Right cardiac atrium (tissue), 5 donors: Measurements from ENCODE around the gene BRD8. TPM values are rescaled to one million over a fixed set of nuclear protein-coding genes. Genes with fewer than 3 reads are reported as not detected.

Source experiments
- ATAC-seq, 2 donors: fragments of 200-7000 bp; cut with Tn5 transposase; one replicate each; pipeline versions ENCODE4 v1.8.0 to v1.9.1; 2020; ENCODE audit warnings: moderate library complexity in 2 of 2, mild to moderate bottlenecking in 1 of 2
- DNase-seq, 3 donors: peaks; one replicate each; pipeline ENCODE4 v3.0.0-alpha.2; 2020
- H3K27ac ChIP-seq: one replicate; pipeline ENCODE4 v1.5.1; 2013; ENCODE audit warnings: mild to moderate bottlenecking, low read length, control low read depth, moderate library complexity
- H3K27me3 ChIP-seq: one replicate; pipeline ENCODE4 v1.6.1; 2013; ENCODE audit not compliant: control insufficient read depth, insufficient read depth
- H3K4me1 ChIP-seq: one replicate; pipeline ENCODE4 v1.6.1; 2013; ENCODE audit warnings: low read length; ENCODE audit not compliant: control insufficient read depth, insufficient read depth
- H3K4me3 ChIP-seq: one replicate; pipeline ENCODE4 v1.5.1; 2013; ENCODE audit warnings: low read length, control low read depth
- H3K9me3 ChIP-seq: one replicate; pipeline ENCODE4 v1.6.1; 2013; ENCODE audit warnings: low read length; ENCODE audit not compliant: control insufficient read depth
- WGBS: extraction: QIAGEN DNeasy Blood & Tissue Kit; methylation state at CpG from one replicate; pipeline ENCODE4 v1.1.7; 2013; 5-methylcytosine and 5-hydroxymethylcytosine counted together
- intact Hi-C, 4 donors: fragments of 100-400 bp; cut with DNase I; formaldehyde crosslinking; loops; one replicate each; pipeline versions ENCODE4 v1.11.0 to v1.14.0; 2022 to 2023
- polyA plus RNA-seq: library from polyadenylated mRNA; stranded (reverse); fragments of 200-250 nt; gene quantifications from one replicate; pipeline ENCODE4 v1.2.3, GENCODE V29; 2013
- total RNA-seq, 4 donors: library from RNA; stranded (reverse); fragmentation: NEBNext Ultra II Directional; extraction: Animal tissue kit (Norgen Biotek cat#: 25700); gene quantifications; one replicate each; pipeline ENCODE4 v1.2.1, GENCODE V29; 2021
- donor health status: healthy with polysubstance abuse.
- donor health status: DM: no; HTN: yes; CAD: no.
- donor health status: DM: no; HTN: no; CAD: no.
- donor health status: DM: no; HTN: yes; CAD: no; lungs with severe emphysema.
- donor health status: DM: yes; HTN: yes; CAD: no.

Gene BRD8
- total and polyA plus RNA-seq, 5 donors = 22.2 to 38.7 (median 30.3) TPM

DNA sequence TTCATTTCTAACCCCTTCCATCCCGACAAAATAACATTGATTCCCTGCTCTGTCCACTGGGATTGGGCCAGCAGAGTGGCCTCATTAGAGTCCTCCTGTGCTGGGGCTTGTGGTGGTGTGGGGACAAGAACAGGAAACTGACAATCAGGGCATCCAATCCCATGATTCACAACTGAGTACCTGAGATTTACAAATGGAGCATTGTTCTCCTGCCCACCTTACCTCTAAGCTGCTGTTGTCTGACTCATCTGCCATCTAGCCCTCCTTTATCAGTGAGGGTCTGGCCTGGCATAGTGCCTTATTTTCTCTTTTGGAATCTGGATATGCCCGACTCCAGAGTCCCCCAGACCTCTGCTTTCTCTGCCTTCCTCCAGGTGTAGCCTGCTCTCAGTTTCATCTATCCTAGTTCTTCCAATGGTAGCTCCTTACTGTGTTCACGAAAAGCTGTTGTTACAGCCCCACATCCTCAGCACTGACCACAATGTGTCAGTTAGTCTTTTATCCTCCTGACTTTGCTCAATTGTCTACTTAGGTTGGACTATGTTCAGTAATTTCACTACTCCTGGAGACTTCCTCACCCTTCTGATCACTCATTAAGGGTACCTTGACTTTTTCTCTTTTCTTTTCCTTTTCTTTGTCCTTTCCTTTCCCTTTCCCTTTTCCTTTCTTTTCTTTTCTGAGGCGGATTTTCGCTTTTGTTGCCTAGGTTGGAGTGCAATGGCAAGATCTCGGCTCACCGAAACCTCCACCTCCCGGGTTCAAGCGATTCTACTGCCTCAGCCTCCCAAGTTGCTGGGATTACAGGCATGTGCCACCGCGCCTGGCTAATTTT lies 81.2 kb downstream of the BRD8 start:
- 90% methylated on average over 11 of the region's 11 CpGs for WGBS
- no peak for DNase-seq
- H3K9me3 ChIP-seq = no peaks in the 10 kb centered on the region
- no peaks in the 10 kb centered on the region for H3K27me3 ChIP-seq
- no peak for ATAC-seq
- H3K4me3 ChIP-seq = no peak overlapping the region
- no peaks in the 10 kb centered on the region for H3K4me1 ChIP-seq
- H3K27ac ChIP-seq = no peak overlapping the region
- intact Hi-C loops = no loop called here

GRCh38 chr5:138096363-138096762 lies 82.1 kb downstream of the BRD8 start:
- ATAC-seq (no peak), DNase-seq (no peak)
- Histone ChIP-seq H3K27me3 (no peaks in the 10 kb centered on the region), H3K4me1 (no peaks in the 10 kb centered on the region), H3K4me3 (no peak overlapping the region), H3K27ac (no peak overlapping the region), H3K9me3 (no peaks in the 10 kb centered on the region)
- 75% methylated on average over 2 of the region's 2 CpGs for WGBS
- intact Hi-C loops = no loop called here

- intact Hi-C loops = no loop called here
- no peaks in the 10 kb centered on the region for H3K4me1 ChIP-seq
- ATAC-seq (no peak), DNase-seq (no peak)
- H3K4me3 ChIP-seq = no peak overlapping the region
- no peaks in the 10 kb centered on the region for H3K9me3 ChIP-seq
- WGBS = 51% methylated on average over 4 of the region's 4 CpGs
- no peak overlapping the region for H3K27ac ChIP-seq
- no peaks in the 10 kb centered on the region for H3K27me3 ChIP-seq
Observed at GRCh38 chr5:138095100-138095907, 83.1 kb downstream of the BRD8 start.

- H3K4me1 ChIP-seq = no peaks in the 10 kb centered on the region
- no peak for DNase-seq
- WGBS = 45% methylated on average over 1 of the region's 1 CpG
Observed at GRCh38 chr5:138093036-138093435, 85.4 kb downstream of the BRD8 start.

DNA sequence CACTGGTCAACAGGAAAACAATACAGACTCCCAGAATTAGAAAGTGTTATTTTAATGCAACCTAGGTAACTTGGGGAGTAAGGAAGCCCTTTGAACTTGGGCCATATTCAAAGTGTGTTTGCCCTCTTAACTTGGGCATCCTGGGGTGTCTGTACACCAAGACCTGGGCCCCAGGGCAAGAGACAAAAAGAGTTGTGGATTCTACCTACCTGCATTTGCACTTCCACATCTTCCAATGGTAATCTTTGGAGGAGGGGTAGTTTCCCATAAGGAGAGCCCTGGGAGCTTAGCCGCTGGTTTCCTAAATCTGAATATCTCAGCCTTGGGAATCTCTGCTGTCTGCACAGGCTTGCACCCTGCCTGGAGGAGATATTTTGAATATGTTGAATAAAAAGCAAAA lies 86.1 kb downstream of the BRD8 start:
- H3K27ac ChIP-seq = no peak overlapping the region
- no peaks in the 10 kb centered on the region for H3K9me3 ChIP-seq
- no peaks in the 10 kb centered on the region for H3K27me3 ChIP-seq
- intact Hi-C loops = no loop called here
- WGBS = 77% methylated on average over 1 of the region's 1 CpG
- ATAC-seq = no peak
- no peaks in the 10 kb centered on the region for H3K4me1 ChIP-seq
- no peak for DNase-seq
- H3K4me3 ChIP-seq = no peak overlapping the region

More at GRCh38 chr5:138093036-138093435, 85.4 kb downstream of the BRD8 start:
- Histone ChIP-seq H3K9me3 (no peaks in the 10 kb centered on the region), H3K27me3 (no peaks in the 10 kb centered on the region), H3K4me3 (no peak overlapping the region), H3K27ac (no peak overlapping the region)
- intact Hi-C loops = no loop called here
- ATAC-seq = no peak

DNA sequence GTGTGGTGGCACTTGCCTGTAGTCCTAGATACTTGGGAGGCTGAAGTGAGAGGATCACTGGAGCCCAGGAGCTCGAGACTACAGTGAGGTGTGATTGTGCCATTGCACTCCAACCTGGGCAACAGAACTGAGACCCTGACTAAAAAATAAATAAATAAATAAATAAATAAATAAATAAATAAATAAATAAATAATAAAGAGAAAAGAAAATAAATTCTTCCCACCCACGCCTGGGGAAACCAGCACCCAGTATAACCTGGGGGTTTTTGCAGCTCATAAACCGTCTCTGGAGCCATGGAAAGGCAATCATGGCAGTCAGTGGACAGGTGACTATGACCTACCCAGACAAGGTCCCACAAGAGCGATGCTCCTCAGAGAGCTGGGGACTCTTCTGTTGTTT lies 86.7 kb downstream of the BRD8 start:
- Histone ChIP-seq H3K4me1 (no peaks in the 10 kb centered on the region), H3K9me3 (no peaks in the 10 kb centered on the region), H3K27me3 (no peaks in the 10 kb centered on the region), H3K27ac (no peak overlapping the region), H3K4me3 (no peak overlapping the region)
- intact Hi-C loops = no loop called here
- DNase-seq (no peak), ATAC-seq (no peak)
- WGBS = 90% methylated on average over 4 of the region's 4 CpGs

Other genes with a start within 250 kb of the BRD8 start
- 10 to 100 TPM; 34.9 to 71.6 (median 55.2) TPM for gene FAM13B, start 145.6 kb downstream of the BRD8 start, total RNA-seq
- gene FAM13B, start 145.6 kb downstream of the BRD8 start, polyA plus RNA-seq = 11.2 TPM
- not detected for gene WNT8A, start 94.6 kb downstream of the BRD8 start, total RNA-seq
- not detected for gene WNT8A, start 94.6 kb downstream of the BRD8 start, polyA plus RNA-seq
- 1 to 10 TPM; 5.0 to 6.8 (median 6.1) TPM for gene NME5, start 39.2 kb downstream of the BRD8 start, total RNA-seq
- gene NME5, start 39.2 kb downstream of the BRD8 start, polyA plus RNA-seq = 6.1 TPM
- gene KIF20A, start 482 bp upstream of the BRD8 start, total RNA-seq = 1 to 10 TPM in 2 of 4 donors, under 1 TPM in 1, not detected in 1; 0.71 to 1.7 (median 1.4) TPM
- gene KIF20A, start 482 bp upstream of the BRD8 start, polyA plus RNA-seq = 0.18 TPM
- 10 to 100 TPM; 15.4 to 17.9 (median 17.4) TPM for gene CDC23, start 34.7 kb upstream of the BRD8 start, total RNA-seq
- gene CDC23, start 34.7 kb upstream of the BRD8 start, polyA plus RNA-seq = 13.3 TPM
- gene GFRA3, start 96.0 kb upstream of the BRD8 start, total RNA-seq = 1 to 10 TPM; 1.0 to 1.9 (median 1.5) TPM
- 2.5 TPM for gene GFRA3, start 96.0 kb upstream of the BRD8 start, polyA plus RNA-seq
- gene CDC25C, start 153.2 kb upstream of the BRD8 start, total RNA-seq = under 1 TPM in 2 of 4 donors, not detected in 2; 0.26 to 0.29 TPM
- not detected for gene CDC25C, start 153.2 kb upstream of the BRD8 start, polyA plus RNA-seq
- gene FAM53C, start 159.6 kb upstream of the BRD8 start, total RNA-seq = 10 to 100 TPM; 20.2 to 25.0 (median 22.8) TPM
- gene FAM53C, start 159.6 kb upstream of the BRD8 start, polyA plus RNA-seq = 16.9 TPM
- 10 to 100 TPM; 44.9 to 56.3 (median 47.5) TPM for gene KDM3B, start 174.1 kb upstream of the BRD8 start, total RNA-seq
- 22.8 TPM for gene KDM3B, start 174.1 kb upstream of the BRD8 start, polyA plus RNA-seq